WTC11 (cell line): Measurements from ENCODE around the gene ZBTB4. TPM values are rescaled to one million over a fixed set of nuclear protein-coding genes. Genes with fewer than 3 reads are reported as not detected.
A peak's percentile ranks its signal among the peaks of the same experiment; 100 is the strongest.

Experiments
- ATAC-seq: fragments of 200-7000 bp; cut with Tn5 transposase; 2 replicates; pipeline ENCODE4 v1.10.0; 2021; ENCODE audit warnings: mild to moderate bottlenecking, moderate library complexity
- Bru-seq: library from RNA; stranded (reverse); fragments of 400-500 nt; gene quantifications from one replicate; lab custom pipeline; 2021; lab: Mats Ljungman, UMichigan
- CTCF ChIA-PET: fragments of 300-600 bp; sonication (Branson Sonifier 250); formaldehyde crosslinking; loops from one replicate; lab custom pipeline; 2021; ENCODE audit warnings: antibody characterized with exemption; lab: Charles Lee
- POLR2A ChIA-PET: fragments of 350-600 bp; sonication (Branson Sonifier 250); formaldehyde crosslinking; loops from one replicate; lab custom pipeline; 2021; ENCODE audit warnings: antibody characterized with exemption; lab: Charles Lee
- DNase-seq: peaks from one replicate; pipeline ENCODE4 v3.0.0; 2021; ENCODE audit warnings: low spot score
- H3K27ac Mint-ChIP-seq: 2 replicates; pipeline ENCODE4 v1.8.0; 2021; ENCODE audit warnings: mixed read lengths
- H3K27me3 Mint-ChIP-seq: 2 replicates; pipeline ENCODE4 v1.8.0; 2021; ENCODE audit warnings: low read depth, mild to moderate bottlenecking, moderate library complexity, mixed read lengths
- H3K36me3 Mint-ChIP-seq: 2 replicates; pipeline ENCODE4 v1.8.0; 2021; ENCODE audit warnings: mixed read lengths
- H3K4me1 Mint-ChIP-seq: 2 replicates; pipeline ENCODE4 v1.8.0; 2022; ENCODE audit warnings: mixed read lengths
- H3K4me3 Mint-ChIP-seq: 2 replicates; pipeline ENCODE4 v1.8.0; 2021; ENCODE audit warnings: mild to moderate bottlenecking, moderate library complexity, mixed read lengths
- H3K9me3 Mint-ChIP-seq: 2 replicates; pipeline ENCODE4 v1.8.0; 2021; ENCODE audit warnings: mixed read lengths
- ATF6 ChIP-seq: sonication (generic); formaldehyde crosslinking; IDR thresholded peaks from 2 replicates; pipeline ENCODE4 v1.8.1; 2023; ENCODE audit warnings: mild to moderate bottlenecking, missing genetic modification reagents
- CTCF ChIP-seq: fragments of 200-600 bp; IDR thresholded peaks from 2 replicates; pipeline ENCODE4 v1.8.0; 2022; ENCODE audit warnings: antibody characterized with exemption
- EMX1 ChIP-seq: fragments of 250-450 bp; sonication (Bioruptor Pico); IDR thresholded peaks from 2 replicates; pipeline ENCODE4 v1.8.0; 2021; ENCODE audit warnings: mild to moderate bottlenecking
- GRHL2 ChIP-seq: fragments of 250-450 bp; sonication (Bioruptor Pico); IDR thresholded peaks from 2 replicates; pipeline ENCODE4 v1.8.0; 2022; ENCODE audit warnings: mild to moderate bottlenecking, moderate library complexity; ENCODE audit not compliant: insufficient replicate concordance, severe bottlenecking
- MAX ChIP-seq: sonication (generic); formaldehyde crosslinking; IDR thresholded peaks from 2 replicates; pipeline ENCODE4 v1.8.0; 2022; ENCODE audit warnings: mild to moderate bottlenecking, missing genetic modification reagents
- MXD4 ChIP-seq: fragments of 250-450 bp; sonication (Bioruptor Pico); IDR thresholded peaks from 2 replicates; pipeline ENCODE4 v1.8.0; 2021; ENCODE audit warnings: mild to moderate bottlenecking, moderate library complexity, borderline replicate concordance
- MYBL2 ChIP-seq: sonication (generic); formaldehyde crosslinking; IDR thresholded peaks from 2 replicates; pipeline ENCODE4 v1.8.1; 2023; ENCODE audit warnings: mild to moderate bottlenecking, moderate library complexity, missing genetic modification reagents
- NFYB ChIP-seq: sonication (generic); formaldehyde crosslinking; conservative IDR thresholded peaks from 2 replicates; pipeline ENCODE4 v1.8.0; 2022; ENCODE audit warnings: low read depth, missing genetic modification reagents
- SP1 ChIP-seq: sonication (generic); formaldehyde crosslinking; conservative IDR thresholded peaks from 2 replicates; pipeline ENCODE4 v1.8.1; 2022; ENCODE audit warnings: missing genetic modification reagents
- TEAD4 ChIP-seq: sonication (generic); formaldehyde crosslinking; IDR thresholded peaks from 2 replicates; pipeline ENCODE4 v1.8.0; 2022; ENCODE audit warnings: mild to moderate bottlenecking, missing genetic modification reagents
- TP53 ChIP-seq: sonication (generic); formaldehyde crosslinking; IDR thresholded peaks from 2 replicates; pipeline ENCODE4 v1.8.1; 2023; ENCODE audit warnings: mild to moderate bottlenecking, missing genetic modification reagents
- USF2 ChIP-seq: sonication (generic); formaldehyde crosslinking; IDR thresholded peaks from 2 replicates; pipeline ENCODE4 v1.8.1; 2023; ENCODE audit warnings: mild to moderate bottlenecking, missing genetic modification reagents, moderate library complexity
- ZBTB43 ChIP-seq: sonication (generic); formaldehyde crosslinking; IDR thresholded peaks from 2 replicates; pipeline ENCODE4 v1.8.1; 2023; ENCODE audit warnings: mild to moderate bottlenecking, missing genetic modification reagents
- ZNF425 ChIP-seq: fragments of 250-450 bp; sonication (Bioruptor Pico); conservative IDR thresholded peaks from 2 replicates; pipeline ENCODE4 v1.9.0; 2021; ENCODE audit warnings: mild to moderate bottlenecking
- ZNF532 ChIP-seq: fragments of 250-450 bp; sonication (Bioruptor Pico); IDR thresholded peaks from 2 replicates; pipeline ENCODE4 v1.9.0; 2021; ENCODE audit warnings: mild to moderate bottlenecking, borderline replicate concordance
- long read RNA-seq, 3 experiments: library from RNA in 1 of 3; library from capped mRNA in 1 of 3; library from polyadenylated mRNA in 1 of 3; unstranded in 2 of 3; stranded (forward) in 1 of 3; transcript quantifications; one replicate each; pipeline ENCODE4 v2.0.0, GENCODE V29; 2021
- total RNA-seq: library from RNA; stranded (reverse); gene quantifications from 3 replicates; pipeline ENCODE4 v1.2.3, GENCODE V29; 2021

ZBTB4 gene
- total RNA-seq (14.6 to 17.0 TPM (median 16.2 TPM) in 3 replicates), Bru-seq, nascent RNA (percentile 63 among the genes with signal in this experiment)
- long read RNA-seq, experiment 1, full-length matches to known transcripts: 20 of 38 reads
- long read RNA-seq, experiment 1, partial matches to known transcripts: 1 of 38 reads
- long read RNA-seq, experiment 1, other reads (novel, unspliced or antisense): 17 of 38 reads
- long read RNA-seq, experiment 2, full-length matches to known transcripts: 1 of 19 reads
- long read RNA-seq, experiment 2, partial matches to known transcripts: 18 of 19 reads
- long read RNA-seq, experiment 2, other reads (novel, unspliced or antisense): 0 of 19 reads
- long read RNA-seq, experiment 3: 0 reads

GRCh38 chr17:7479213-7480088 lies at the start of gene ZBTB4:
Gene ZBTB4 (minus strand): TSS chr17:7479631. CDS start chr17:7466801, 12,830 bp downstream.
- TF ChIP-seq USF2 (CRISPR knock-in tag) (peak; percentile 32; the same call in 1 of the 2 replicates), ZNF425 (no peak), ATF6 (CRISPR knock-in tag) (no peak), TP53 (no peak; the same call in 1 of the 2 replicates), SP1 (0 out of 2 replicates have a peak, but pooled peaks have one; percentile 35), MXD4 (CRISPR knock-in tag) (no peak)
- Mint-ChIP-seq H3K27ac (peak within 1 kb of the TSS; percentile 83), H3K4me3 (peak within 1 kb of the TSS; percentile 89), H3K36me3 (no peaks in the 10 kb centered on the region), H3K4me1 (peaks cover 57% of the 10 kb centered on the region), H3K9me3 (no peaks in the 10 kb centered on the region), H3K27me3 (no peaks in the 10 kb centered on the region)
- CTCF ChIA-PET: interaction anchor here (1.0 to 5.3 kb wide), 7 partner anchors 12 to 81 kb away, joined by 3 to 27 read pairs (median 5); partner anchors contain the start of genes FGF11, TMEM102 and TMEM256
- POLR2A ChIA-PET: interaction anchor here (0.5 to 2.6 kb wide), 9 partner anchors 18 to 147 kb away, joined by 3 to 13 read pairs (median 4); partner anchors contain the start of gene CHRNB1
- ATAC-seq (peak; percentile 5), DNase-seq (peak; percentile 56)

- CTCF ChIA-PET: no interaction called here
- Mint-ChIP-seq H3K27ac (no peak overlapping the region), H3K4me3 (no peak overlapping the region), H3K27me3 (peaks cover 29% of the 10 kb centered on the region), H3K9me3 (peaks cover 48% of the 10 kb centered on the region), H3K4me1 (no peaks in the 10 kb centered on the region), H3K36me3 (peaks cover 26% of the 10 kb centered on the region)
- ATAC-seq (no peak), DNase-seq (no peak)
- POLR2A ChIA-PET: no interaction called here
- TF ChIP-seq NFYB (no peak), ZBTB43 (CRISPR knock-in tag) (no peak)
These were observed 49.4 kb upstream of the ZBTB4 start for GRCh38 chr17:7528842-7529241.

- Mint-ChIP-seq H3K4me3 (no peak overlapping the region), H3K36me3 (peaks cover 14% of the 10 kb centered on the region), H3K27me3 (peaks cover 24% of the 10 kb centered on the region), H3K9me3 (peaks cover 35% of the 10 kb centered on the region), H3K4me1 (peaks cover 3% of the 10 kb centered on the region), H3K27ac (peak overlapping the region; percentile 95)
- DNase-seq (peak; percentile 58), ATAC-seq (peak; percentile 100)
- ChIA-PET POLR2A (interaction anchor here (1.0 kb wide), 1 partner anchor 37 kb away, joined by 5 read pairs; no protein-coding TSS in a partner anchor), CTCF (interaction anchor here (0.6 to 6.0 kb wide), 26 partner anchors 7 to 174 kb away, joined by 3 to 79 read pairs (median 4); partner anchors contain the start of genes FXR2, MPDU1, PLSCR3 and SENP3)
- TF ChIP-seq CTCF (peak; percentile 65), MAX (no peak), ZNF532 (CRISPR knock-in tag) (no peak), TEAD4 (no peak), EMX1 (CRISPR knock-in tag) (no peak), MYBL2 (CRISPR knock-in tag) (no peak), GRHL2 (no peak)
These were observed 43.6 kb upstream of the ZBTB4 start for GRCh38 chr17:7523033-7523432.
